OCI-LY7 (cell line): ENCODE data around the gene PHF12. TPM values are rescaled to one million over a fixed set of nuclear protein-coding genes. Genes with fewer than 3 reads are reported as not detected.

ENCODE experiments used
- BruUV-seq: library from RNA; stranded (reverse); fragments of 400-500 nt; replicated peaks from 2 replicates; lab custom pipeline; 2021; lab: Mats Ljungman, UMichigan
- CTCF ChIA-PET: fragments of 300-600 bp; sonication (Branson Sonifier 250); formaldehyde crosslinking; loops from one replicate; lab custom pipeline; 2022; ENCODE audit warnings: antibody characterized with exemption; ENCODE audit not compliant: unreplicated experiment; lab: Charles Lee
- POLR2A ChIA-PET: fragments of 300-600 bp; sonication (Branson Sonifier 250); formaldehyde crosslinking; loops from one replicate; lab custom pipeline; 2022; ENCODE audit warnings: antibody characterized with exemption; lab: Charles Lee
- DNase-seq: peaks from one replicate; pipeline ENCODE4 v3.0.0-alpha.2; 2015; ENCODE audit warnings: low spot score
- H2AFZ ChIP-seq: fragments of 200-600 bp; sonication (generic), shearing (Covaris generic); 2 replicates; pipeline ENCODE4 v1.6.1; 2014; ENCODE audit warnings: mild to moderate bottlenecking, antibody characterized with exemption, low read length, moderate library complexity
- H3K27ac ChIP-seq: fragments of 200-600 bp; sonication (generic); 2 replicates; pipeline ENCODE4 v1.5.1; 2014; ENCODE audit warnings: mixed run types, low read depth, mild to moderate bottlenecking, moderate library complexity, low read length, inconsistent platforms; ENCODE audit not compliant: poor library complexity, severe bottlenecking
- H3K36me3 ChIP-seq: fragments of 200-600 bp; sonication (generic); 2 replicates; pipeline ENCODE4 v1.6.1; 2014; ENCODE audit warnings: mild to moderate bottlenecking, antibody characterized with exemption, low read length, moderate library complexity, mixed read lengths; ENCODE audit not compliant: insufficient read depth
- H3K4me1 ChIP-seq: fragments of 200-600 bp; sonication (generic); 2 replicates; pipeline ENCODE4 v1.5.1; 2014; ENCODE audit warnings: mild to moderate bottlenecking, low read length; ENCODE audit not compliant: insufficient read depth, poor library complexity, severe bottlenecking
- H3K4me2 ChIP-seq: fragments of 200-600 bp; sonication (generic); 2 replicates; pipeline ENCODE4 v1.6.1; 2014; ENCODE audit warnings: mild to moderate bottlenecking, low read length
- H3K4me3 ChIP-seq: fragments of 200-600 bp; sonication (generic); 2 replicates; pipeline ENCODE4 v1.5.1; 2014; ENCODE audit warnings: mild to moderate bottlenecking, low read depth, low read length; ENCODE audit not compliant: poor library complexity, severe bottlenecking
- H3K79me2 ChIP-seq: fragments of 200-600 bp; sonication (generic); 2 replicates; pipeline ENCODE4 v1.6.1; 2016; ENCODE audit warnings: low read depth, mild to moderate bottlenecking, low read length, moderate library complexity, mixed read lengths; ENCODE audit not compliant: insufficient read depth
- H3K9me2 ChIP-seq: fragments of 200-600 bp; sonication (generic); 2 replicates; pipeline ENCODE4 v1.6.1; 2016; ENCODE audit warnings: mild to moderate bottlenecking, low read length, mixed read lengths; ENCODE audit not compliant: insufficient read depth
- H3K9me3 ChIP-seq: fragments of 200-600 bp; sonication (generic); 2 replicates; pipeline ENCODE4 v1.6.1; 2014; ENCODE audit warnings: mild to moderate bottlenecking, mixed run types, low read length, mixed read lengths
- H4K20me1 ChIP-seq: fragments of 200-600 bp; sonication (generic); 2 replicates; pipeline ENCODE4 v1.6.1; 2014; ENCODE audit warnings: mild to moderate bottlenecking, antibody characterized with exemption, low read length, moderate library complexity, mixed read lengths; ENCODE audit not compliant: insufficient read depth
- CTCF ChIP-seq: fragments of 200-600 bp; sonication (generic); conservative IDR thresholded peaks from 2 replicates; pipeline ENCODE4 v1.5.1; 2014; ENCODE audit warnings: mild to moderate bottlenecking, antibody characterized with exemption, low read length, moderate library complexity, mixed read lengths
- EZH2phosphoT487 ChIP-seq: fragments of 200-600 bp; sonication (generic); IDR thresholded peaks from 2 replicates; pipeline ENCODE4 v1.6.1; 2018; ENCODE audit warnings: low read depth, borderline replicate concordance, mild to moderate bottlenecking, mixed run types, antibody characterized with exemption, low read length, moderate library complexity, mixed read lengths
- intact Hi-C: fragments of 100-400 bp; cut with micrococcal nuclease; formaldehyde crosslinking; loops from one replicate; pipeline ENCODE4 v1.10.0; 2022; ENCODE audit not compliant: unreplicated experiment
- total RNA-seq, 2 experiments: library from RNA; depleted of rRNA in 1 of 2; stranded (reverse); fragments of >200 nt in 1 of 2; shearing (Covaris generic) in 1 of 2; gene quantifications; 2 replicates each; pipeline ENCODE4 v1.2.3, GENCODE V29; 2014 to 2022

PHF12 gene
- total RNA-seq, 2 experiments from 2014 or later: 40.6 to 62.5 TPM

- H3K79me2 ChIP-seq: peaks cover 41% of the 10 kb centered on the region
- POLR2A ChIA-PET: interaction anchor here (1.5 to 1.9 kb wide), 2 partner anchors 57 to 171 kb away, joined by 4 to 8 read pairs; partner anchors contain the start of genes FAM222B and NEK8
- CTCF ChIA-PET: interaction anchor here (0.6 kb wide), 1 partner anchor 33 kb away, joined by 3 read pairs; no protein-coding TSS in a partner anchor
- no peak for DNase-seq
- H3K9me3 ChIP-seq: no peaks in the 10 kb centered on the region
- intact Hi-C loops: no loop called here
- no peak overlapping the region for H3K27ac ChIP-seq
- H3K36me3 ChIP-seq: peaks cover 27% of the 10 kb centered on the region
- no peaks in the 10 kb centered on the region for H4K20me1 ChIP-seq
- no peak overlapping the region for H3K4me3 ChIP-seq
- TF ChIP-seq EZH2phosphoT487: no peak
- no peak for TF ChIP-seq CTCF
- H3K4me1 ChIP-seq: peaks cover 53% of the 10 kb centered on the region
- H3K4me2 ChIP-seq: no peak overlapping the region
- H2AFZ ChIP-seq: no peak overlapping the region
- no TSS peak for BruUV-seq
- H3K9me2 ChIP-seq: no peaks in the 10 kb centered on the region
Measured at GRCh38 chr17:28899212-28899815, 52.0 kb downstream of the PHF12 start.

- POLR2A ChIA-PET: interaction anchor here (0.8 to 1.9 kb wide), 5 partner anchors 50 to 170 kb away, joined by 3 to 8 read pairs (median 3); partner anchors contain the start of genes FAM222B and NEK8
- H3K4me1 ChIP-seq: peaks cover 61% of the 10 kb centered on the region
- peak overlapping the region; percentile 100 for H3K4me2 ChIP-seq
- H3K36me3 ChIP-seq: peaks cover 27% of the 10 kb centered on the region
- no peak overlapping the region for H3K4me3 ChIP-seq
- no peak overlapping the region for H2AFZ ChIP-seq
- no peak for DNase-seq
- H3K79me2 ChIP-seq: peaks cover 41% of the 10 kb centered on the region
- BruUV-seq: no TSS peak
- TF ChIP-seq CTCF (no peak), EZH2phosphoT487 (no peak)
- intact Hi-C loops: no loop called here
- CTCF ChIA-PET: interaction anchor here (0.6 kb wide), 1 partner anchor 32 kb away, joined by 3 read pairs; no protein-coding TSS in a partner anchor
- no peaks in the 10 kb centered on the region for H3K9me3 ChIP-seq
- peak overlapping the region; percentile 91 for H3K27ac ChIP-seq
- H3K9me2 ChIP-seq: no peaks in the 10 kb centered on the region
- H4K20me1 ChIP-seq: no peaks in the 10 kb centered on the region
Measured at GRCh38 chr17:28898527-28898955, 52.8 kb downstream of the PHF12 start.
